GM20000 (cell line): ENCODE measurements around the gene HOMER1.

Experiments used
- DNase-seq: peaks from one replicate; pipeline ENCODE4 v3.0.0; 2012; ENCODE audit warnings: low spot score
- CTCF ChIP-seq: IDR thresholded peaks from 2 replicates; pipeline ENCODE4 v1.5.1; 2012; ENCODE audit warnings: mild to moderate bottlenecking, control low read depth; ENCODE audit errors: extremely low read depth, missing control alignments

Gene HOMER1

GRCh38 chr5:79535477-79536192 is 21.7 kb upstream of the HOMER1 start:
- TF ChIP-seq CTCF, result no peak
- no peak for DNase-seq

- TF ChIP-seq CTCF, result no peak
- DNase-seq, result no peak
Observed at GRCh38 chr5:79529110-79529509, 15.2 kb upstream of the HOMER1 start.

- TF ChIP-seq CTCF, result no peak
- DNase-seq, result no peak
Observed at GRCh38 chr5:79527431-79527830, 13.5 kb upstream of the HOMER1 start.

GRCh38 chr5:79526928-79527327 is 13.0 kb upstream of the HOMER1 start:
- DNase-seq, result no peak
- no peak for TF ChIP-seq CTCF

- TF ChIP-seq CTCF, result no peak
- DNase-seq, result no peak
Observed at GRCh38 chr5:79526493-79526892, 12.6 kb upstream of the HOMER1 start.

GRCh38 chr5:79521156-79521555 is 7.2 kb upstream of the HOMER1 start:
- TF ChIP-seq CTCF, result no peak
- DNase-seq, result no peak

GRCh38 chr5:79518718-79519117 is 4.8 kb upstream of the HOMER1 start:
- TF ChIP-seq CTCF, result no peak

More at GRCh38 chr5:79518718-79519117, 4.8 kb upstream of the HOMER1 start:
- no peak for DNase-seq
